OCI-LY1 (cell line): ENCODE measurements around the gene FAU.

ENCODE experiments used
- H2AFZ ChIP-seq: fragments of 200-600 bp; sonication (generic), shearing (Covaris generic); 2 replicates; pipeline ENCODE4 v1.6.0; 2014; ENCODE audit warnings: antibody characterized with exemption, mild to moderate bottlenecking, low read length
- H3F3A ChIP-seq: fragments of 200-600 bp; sonication (generic), shearing (Covaris generic); 2 replicates; pipeline ENCODE4 v1.6.0; 2014; ENCODE audit warnings: mild to moderate bottlenecking, antibody characterized with exemption, low read length, moderate library complexity; ENCODE audit not compliant: insufficient read depth
- H3K27ac ChIP-seq: fragments of 200-600 bp; sonication (generic); 2 replicates; pipeline ENCODE4 v1.5.1; 2014; ENCODE audit warnings: low read length, mixed run types, mild to moderate bottlenecking, low read depth; ENCODE audit not compliant: poor library complexity, severe bottlenecking
- H3K27me3 ChIP-seq: fragments of 200-600 bp; sonication (generic); 2 replicates; pipeline ENCODE4 v1.6.0; 2014; ENCODE audit warnings: antibody characterized with exemption, mild to moderate bottlenecking, low read length, moderate library complexity; ENCODE audit not compliant: insufficient read depth
- H3K36me3 ChIP-seq: fragments of 200-600 bp; sonication (generic); 2 replicates; pipeline ENCODE4 v1.6.1; 2014; ENCODE audit warnings: mild to moderate bottlenecking, antibody characterized with exemption, low read length, moderate library complexity, mixed read lengths; ENCODE audit not compliant: insufficient read depth
- H3K4me1 ChIP-seq: fragments of 200-600 bp; sonication (generic); 2 replicates; pipeline ENCODE4 v1.5.1; 2014; ENCODE audit warnings: mild to moderate bottlenecking, low read length, moderate library complexity; ENCODE audit not compliant: insufficient read depth, severe bottlenecking
- H3K4me2 ChIP-seq: fragments of 200-600 bp; sonication (generic), shearing (Covaris generic); 2 replicates; pipeline ENCODE4 v1.6.1; 2014; ENCODE audit warnings: low read length
- H3K4me3 ChIP-seq: fragments of 200-600 bp; sonication (generic); 2 replicates; pipeline ENCODE4 v1.5.1; 2014; ENCODE audit warnings: low read length, low read depth, mild to moderate bottlenecking, mixed read lengths; ENCODE audit not compliant: poor library complexity, severe bottlenecking
- H3K79me2 ChIP-seq: fragments of 200-600 bp; shearing (Covaris generic); 2 replicates; pipeline ENCODE4 v1.6.1; 2016; ENCODE audit warnings: mixed run types, low read length, mixed read lengths; ENCODE audit not compliant: insufficient read depth
- H3K9ac ChIP-seq: fragments of 200-600 bp; sonication (generic), shearing (Covaris generic); 2 replicates; pipeline ENCODE4 v1.6.1; 2014; ENCODE audit warnings: mild to moderate bottlenecking, low read length, mixed read lengths
- H3K9me2 ChIP-seq: fragments of 200-600 bp; sonication (generic), shearing (Covaris generic); 2 replicates; pipeline ENCODE4 v1.6.1; 2014; ENCODE audit warnings: low read depth, mild to moderate bottlenecking, low read length, mixed read lengths
- H3K9me3 ChIP-seq: fragments of 200-600 bp; shearing (Covaris generic); 2 replicates; pipeline ENCODE4 v1.6.1; 2014; ENCODE audit warnings: low read length, mixed read lengths
- H4K20me1 ChIP-seq: fragments of 200-600 bp; sonication (generic), shearing (Covaris generic); 2 replicates; pipeline ENCODE4 v1.6.0; 2016; ENCODE audit warnings: mild to moderate bottlenecking, low read length; ENCODE audit not compliant: insufficient read depth
- EZH2 ChIP-seq: fragments of 200-600 bp; sonication (generic), shearing (Covaris generic); IDR thresholded peaks from 2 replicates; pipeline ENCODE4 v1.8.0; 2017; ENCODE audit warnings: borderline replicate concordance, mixed run types, mild to moderate bottlenecking, antibody characterized with exemption, low read length, moderate library complexity, mixed read lengths
- TF ChIP-seq, protein P1 (sequence below): fragments of 200-600 bp; sonication (generic), shearing (Covaris generic); IDR thresholded peaks from 2 replicates; pipeline ENCODE4 v1.5.1; 2017; ENCODE audit warnings: mild to moderate bottlenecking, antibody characterized with exemption, low read length, moderate library complexity, mixed read lengths

Gene FAU

DNA sequence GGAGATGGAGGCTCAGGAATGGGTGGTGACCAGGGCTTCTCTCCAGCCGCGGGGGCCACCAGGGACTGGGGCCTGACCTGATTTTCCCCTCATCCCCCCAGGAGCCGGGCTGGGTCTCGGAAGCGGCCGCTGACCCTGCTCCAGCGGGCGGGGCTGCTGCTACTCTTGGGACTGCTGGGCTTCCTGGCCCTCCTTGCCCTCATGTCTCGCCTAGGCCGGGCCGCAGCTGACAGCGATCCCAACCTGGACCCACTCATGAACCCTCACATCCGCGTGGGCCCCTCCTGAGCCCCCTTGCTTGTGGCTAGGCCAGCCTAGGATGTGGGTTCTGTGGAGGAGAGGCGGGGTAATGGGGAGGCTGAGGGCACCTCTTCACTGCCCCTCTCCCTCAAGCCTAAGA, 34.1 kb downstream of the FAU start:
- H3K27me3 ChIP-seq: no peaks in the 10 kb centered on the region
- H3K9ac ChIP-seq: no peak overlapping the region
- peaks cover 9% of the 10 kb centered on the region for H3K79me2 ChIP-seq
- no peaks in the 10 kb centered on the region for H4K20me1 ChIP-seq
- H3K4me2 ChIP-seq: no peak overlapping the region
- no peak overlapping the region for H3K4me3 ChIP-seq
- no peak overlapping the region for H3K27ac ChIP-seq
- H3K9me2 ChIP-seq: no peaks in the 10 kb centered on the region
- no peaks in the 10 kb centered on the region for H3F3A ChIP-seq
- H3K9me3 ChIP-seq: no peaks in the 10 kb centered on the region
- no peak overlapping the region for H2AFZ ChIP-seq
- TF ChIP-seq, protein P1, sequence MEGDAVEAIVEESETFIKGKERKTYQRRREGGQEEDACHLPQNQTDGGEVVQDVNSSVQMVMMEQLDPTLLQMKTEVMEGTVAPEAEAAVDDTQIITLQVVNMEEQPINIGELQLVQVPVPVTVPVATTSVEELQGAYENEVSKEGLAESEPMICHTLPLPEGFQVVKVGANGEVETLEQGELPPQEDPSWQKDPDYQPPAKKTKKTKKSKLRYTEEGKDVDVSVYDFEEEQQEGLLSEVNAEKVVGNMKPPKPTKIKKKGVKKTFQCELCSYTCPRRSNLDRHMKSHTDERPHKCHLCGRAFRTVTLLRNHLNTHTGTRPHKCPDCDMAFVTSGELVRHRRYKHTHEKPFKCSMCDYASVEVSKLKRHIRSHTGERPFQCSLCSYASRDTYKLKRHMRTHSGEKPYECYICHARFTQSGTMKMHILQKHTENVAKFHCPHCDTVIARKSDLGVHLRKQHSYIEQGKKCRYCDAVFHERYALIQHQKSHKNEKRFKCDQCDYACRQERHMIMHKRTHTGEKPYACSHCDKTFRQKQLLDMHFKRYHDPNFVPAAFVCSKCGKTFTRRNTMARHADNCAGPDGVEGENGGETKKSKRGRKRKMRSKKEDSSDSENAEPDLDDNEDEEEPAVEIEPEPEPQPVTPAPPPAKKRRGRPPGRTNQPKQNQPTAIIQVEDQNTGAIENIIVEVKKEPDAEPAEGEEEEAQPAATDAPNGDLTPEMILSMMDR: no peak
- TF ChIP-seq EZH2: no peak
- peaks cover 46% of the 10 kb centered on the region for H3K4me1 ChIP-seq
- H3K36me3 ChIP-seq: peaks cover 35% of the 10 kb centered on the region; the same call in 1 of the 2 replicates

GRCh38 chr11:65087216-65087615, 34.7 kb downstream of the FAU start:
- H3K9me2 ChIP-seq: no peaks in the 10 kb centered on the region
- H3K27ac ChIP-seq: no peak overlapping the region
- peaks cover 13% of the 10 kb centered on the region for H3K79me2 ChIP-seq
- H3K9ac ChIP-seq: no peak overlapping the region
- H3K4me1 ChIP-seq: peaks cover 46% of the 10 kb centered on the region
- no peaks in the 10 kb centered on the region for H3F3A ChIP-seq
- no peaks in the 10 kb centered on the region for H4K20me1 ChIP-seq
- no peaks in the 10 kb centered on the region for H3K27me3 ChIP-seq
- no peaks in the 10 kb centered on the region for H3K9me3 ChIP-seq
- peaks cover 41% of the 10 kb centered on the region; the same call in 1 of the 2 replicates for H3K36me3 ChIP-seq
- no peak overlapping the region for H3K4me3 ChIP-seq
- no peak for TF ChIP-seq EZH2
- TF ChIP-seq, protein P1: no peak
- H3K4me2 ChIP-seq: no peak overlapping the region
- no peak overlapping the region for H2AFZ ChIP-seq

DNA sequence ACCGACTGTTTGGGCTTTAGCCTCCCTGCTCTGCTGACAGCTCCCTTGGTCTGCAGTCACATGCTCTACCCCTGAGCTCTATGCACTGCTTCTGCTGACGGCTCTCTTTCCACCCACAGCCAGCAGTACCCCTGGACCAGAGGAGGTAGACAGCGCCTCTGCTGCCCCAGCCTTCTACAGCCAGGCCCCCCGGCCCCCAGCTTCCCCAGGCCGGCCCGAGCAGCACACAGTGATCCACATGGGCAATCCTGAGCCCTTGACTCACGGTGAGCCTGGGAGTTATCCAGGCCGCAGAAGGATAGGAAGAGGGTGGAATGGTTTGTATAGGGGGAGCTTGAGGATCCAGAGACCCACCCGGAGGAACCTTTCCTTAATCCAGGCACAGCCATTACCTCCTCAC, 35.1 kb downstream of the FAU start:
- H3K9me3 ChIP-seq: no peaks in the 10 kb centered on the region
- peaks cover 17% of the 10 kb centered on the region for H3K79me2 ChIP-seq
- no peak overlapping the region for H2AFZ ChIP-seq
- peaks cover 46% of the 10 kb centered on the region for H3K4me1 ChIP-seq
- no peak overlapping the region for H3K4me3 ChIP-seq
- H3K36me3 ChIP-seq: peaks cover 45% of the 10 kb centered on the region; the same call in 1 of the 2 replicates
- no peak overlapping the region for H3K27ac ChIP-seq
- no peak for TF ChIP-seq EZH2
- TF ChIP-seq, protein P1: no peak
- H3K4me2 ChIP-seq: no peak overlapping the region
- H3K27me3 ChIP-seq: no peaks in the 10 kb centered on the region
- no peaks in the 10 kb centered on the region for H3K9me2 ChIP-seq
- H3K9ac ChIP-seq: no peak overlapping the region
- H3F3A ChIP-seq: no peaks in the 10 kb centered on the region
- no peaks in the 10 kb centered on the region for H4K20me1 ChIP-seq
